Ovary (tissue), 3 donors: ENCODE measurements around the gene PRKCQ.

Source experiments
- POLR2A ChIP-seq: fragments of 450-650 bp; IDR thresholded peaks from one replicate; pipeline ENCODE4 v1.6.1; 2017; ENCODE audit warnings: antibody characterized with exemption, mild to moderate bottlenecking, moderate library complexity
- TF ChIP-seq, protein P1 (sequence below), 3 donors: fragments of 450-650 bp in 2 of 3; fragments of 200-600 bp in 1 of 3; IDR thresholded peaks; one replicate each; pipeline versions ENCODE4 v1.5.1 to v1.8.0; 2016 to 2022; ENCODE audit warnings: antibody characterized with exemption in 3 of 3, mild to moderate bottlenecking in 1 of 3
- donor health status: DM: no; HTN: no; CAD: no.

DNA sequence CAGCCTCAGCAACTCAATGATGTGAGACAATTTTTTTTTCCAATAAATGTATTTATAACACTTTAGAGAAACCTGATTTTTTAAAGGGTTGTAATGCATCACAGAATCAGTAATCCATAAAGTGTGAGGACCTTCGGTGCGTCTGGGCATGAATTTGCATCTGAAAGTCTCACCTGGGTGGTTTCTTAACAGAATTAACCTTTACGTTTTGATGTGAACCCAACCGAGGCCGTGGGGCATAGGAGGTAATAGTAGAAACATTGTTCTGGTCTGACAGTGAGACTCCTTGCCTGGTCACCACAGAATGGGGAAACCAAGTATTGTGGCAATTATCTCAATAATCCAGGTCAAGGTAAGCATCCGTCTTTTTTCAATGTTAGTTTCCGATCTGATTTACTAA lies 114.6 kb downstream of the PRKCQ start:
- TF ChIP-seq, protein P1, sequence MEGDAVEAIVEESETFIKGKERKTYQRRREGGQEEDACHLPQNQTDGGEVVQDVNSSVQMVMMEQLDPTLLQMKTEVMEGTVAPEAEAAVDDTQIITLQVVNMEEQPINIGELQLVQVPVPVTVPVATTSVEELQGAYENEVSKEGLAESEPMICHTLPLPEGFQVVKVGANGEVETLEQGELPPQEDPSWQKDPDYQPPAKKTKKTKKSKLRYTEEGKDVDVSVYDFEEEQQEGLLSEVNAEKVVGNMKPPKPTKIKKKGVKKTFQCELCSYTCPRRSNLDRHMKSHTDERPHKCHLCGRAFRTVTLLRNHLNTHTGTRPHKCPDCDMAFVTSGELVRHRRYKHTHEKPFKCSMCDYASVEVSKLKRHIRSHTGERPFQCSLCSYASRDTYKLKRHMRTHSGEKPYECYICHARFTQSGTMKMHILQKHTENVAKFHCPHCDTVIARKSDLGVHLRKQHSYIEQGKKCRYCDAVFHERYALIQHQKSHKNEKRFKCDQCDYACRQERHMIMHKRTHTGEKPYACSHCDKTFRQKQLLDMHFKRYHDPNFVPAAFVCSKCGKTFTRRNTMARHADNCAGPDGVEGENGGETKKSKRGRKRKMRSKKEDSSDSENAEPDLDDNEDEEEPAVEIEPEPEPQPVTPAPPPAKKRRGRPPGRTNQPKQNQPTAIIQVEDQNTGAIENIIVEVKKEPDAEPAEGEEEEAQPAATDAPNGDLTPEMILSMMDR (IDR thresholded peaks at IDR 0.05) = no peak
- TF ChIP-seq POLR2A = no peak
